HG03558 (cell line): Measurements from ENCODE around the gene USP36.
"Not testable (repeated sequence)": the region's sequence is repeated elsewhere in the genome, so short reads cannot be mapped to it uniquely, and the experiment has no call there.

Experiments used
- ATAC-seq: cut with Tn5 transposase; IDR thresholded peaks from one replicate; pipeline ENCODE4 v1.9.1; 2021; ENCODE audit warnings: moderate number of reproducible peaks; ENCODE audit not compliant: unreplicated experiment; ENCODE audit errors: extremely low read depth

USP36 gene

GRCh38 chr17:78873519-78874340, 33.1 kb upstream of the USP36 start:
- no peak for ATAC-seq

- no peak for ATAC-seq
These were observed 31.9 kb upstream of the USP36 start for GRCh38 chr17:78872486-78872885.

- no peak for ATAC-seq
These were observed 30.0 kb upstream of the USP36 start for GRCh38 chr17:78870621-78871020.

- no peak for ATAC-seq
These were observed 27.8 kb upstream of the USP36 start for GRCh38 chr17:78868391-78868790.

- not testable (repeated sequence) for ATAC-seq
These were observed 26.4 kb upstream of the USP36 start for GRCh38 chr17:78867046-78867445.

- ATAC-seq, result no peak
These were observed 25.2 kb upstream of the USP36 start for GRCh38 chr17:78865682-78866390.

- no peak for ATAC-seq
These were observed 23.5 kb upstream of the USP36 start for GRCh38 chr17:78864117-78864516.

- no peak for ATAC-seq
These were observed 21.7 kb upstream of the USP36 start for GRCh38 chr17:78862073-78863023.

GRCh38 chr17:78861229-78861628, 20.6 kb upstream of the USP36 start:
- ATAC-seq, result no peak

- no peak for ATAC-seq
These were observed 18.4 kb upstream of the USP36 start for GRCh38 chr17:78859051-78859450.

- ATAC-seq, result no peak
These were observed 16.7 kb upstream of the USP36 start for GRCh38 chr17:78857266-78857665.

GRCh38 chr17:78855561-78856165, 15.0 kb upstream of the USP36 start:
- no peak for ATAC-seq

GRCh38 chr17:78854508-78854907, 13.9 kb upstream of the USP36 start:
- ATAC-seq, result no peak

- ATAC-seq, result no peak
These were observed 13.3 kb upstream of the USP36 start for GRCh38 chr17:78853926-78854394.

GRCh38 chr17:78852709-78853121, 12.1 kb upstream of the USP36 start:
- ATAC-seq, result no peak

- ATAC-seq, result no peak
These were observed 8.4 kb upstream of the USP36 start for GRCh38 chr17:78849026-78849425.

GRCh38 chr17:78847052-78847451, 6.4 kb upstream of the USP36 start:
- no peak for ATAC-seq

- no peak for ATAC-seq
These were observed 3.8 kb upstream of the USP36 start for GRCh38 chr17:78844301-78845005.

GRCh38 chr17:78842881-78843565, 2.4 kb upstream of the USP36 start:
- ATAC-seq, result no peak
